H9 (cell line): Measurements from ENCODE around the gene ATXN10. TPM values are rescaled to one million over a fixed set of nuclear protein-coding genes. Genes with fewer than 3 reads are reported as not detected.

Source experiments
- DNase-seq: peaks from one replicate; pipeline ENCODE4 v3.0.0-alpha.2; 2017
- H2AFZ ChIP-seq: one replicate; pipeline ENCODE4 v1.6.1; 2013; ENCODE audit warnings: mild to moderate bottlenecking, low read length, control low read depth, moderate library complexity
- H2AK5ac ChIP-seq: 2 replicates; pipeline ENCODE4 v1.6.1; 2013; ENCODE audit warnings: low read length, control low read depth, mixed read lengths; ENCODE audit not compliant: insufficient read length
- H2BK120ac ChIP-seq: one replicate; pipeline ENCODE4 v1.6.1; 2013; ENCODE audit warnings: low read depth, mild to moderate bottlenecking, low read length, control low read depth, inconsistent platforms; ENCODE audit not compliant: poor library complexity, severe bottlenecking
- H2BK12ac ChIP-seq: 2 replicates; pipeline ENCODE4 v1.6.1; 2013; ENCODE audit warnings: low read length, control low read depth, mixed read lengths, low read depth; ENCODE audit not compliant: insufficient read length
- H2BK15ac ChIP-seq: 2 replicates; pipeline ENCODE4 v1.6.1; 2013; ENCODE audit warnings: low read depth, low read length, control low read depth
- H2BK20ac ChIP-seq: one replicate; pipeline ENCODE4 v1.6.1; 2013; ENCODE audit warnings: low read depth, mild to moderate bottlenecking, low read length, control low read depth, inconsistent platforms; ENCODE audit not compliant: poor library complexity, severe bottlenecking
- H2BK5ac ChIP-seq: 2 replicates; pipeline ENCODE4 v1.6.1; 2013; ENCODE audit warnings: low read length, control low read depth, mixed read lengths; ENCODE audit not compliant: insufficient read length
- H3K14ac ChIP-seq: 2 replicates; pipeline ENCODE4 v1.6.1; 2013; ENCODE audit warnings: low read length, control low read depth; ENCODE audit not compliant: insufficient read depth
- H3K18ac ChIP-seq: 2 replicates; pipeline ENCODE4 v1.6.1; 2013; ENCODE audit warnings: low read depth, mild to moderate bottlenecking, mixed read lengths, low read length, control low read depth; ENCODE audit not compliant: insufficient read length
- H3K23ac ChIP-seq: 2 replicates; pipeline ENCODE4 v1.6.1; 2013; ENCODE audit warnings: low read length, control low read depth, mixed read lengths, low read depth; ENCODE audit not compliant: insufficient read length
- H3K23me2 ChIP-seq: 2 replicates; pipeline ENCODE4 v1.6.1; 2013; ENCODE audit warnings: low read depth, mild to moderate bottlenecking, mixed read lengths, low read length, control low read depth; ENCODE audit not compliant: insufficient read length, poor library complexity, severe bottlenecking
- H3K27ac ChIP-seq: 2 replicates; pipeline ENCODE4 v1.5.1; 2013; ENCODE audit warnings: low read length, control low read depth, mixed read lengths, low read depth; ENCODE audit not compliant: insufficient read length
- H3K27me3 ChIP-seq: 2 replicates; pipeline ENCODE4 v1.6.1; 2013; ENCODE audit warnings: low read length, control low read depth, inconsistent platforms; ENCODE audit not compliant: insufficient read depth
- H3K4ac ChIP-seq: 2 replicates; pipeline ENCODE4 v1.6.1; 2013; ENCODE audit warnings: low read depth, mild to moderate bottlenecking, control low read depth, inconsistent platforms, low read length, moderate library complexity
- H3K4me1 ChIP-seq: 2 replicates; pipeline ENCODE4 v1.6.1; 2013; ENCODE audit warnings: low read length, control low read depth, inconsistent platforms; ENCODE audit not compliant: insufficient read depth
- H3K4me2 ChIP-seq: 2 replicates; pipeline ENCODE4 v1.6.1; 2013; ENCODE audit warnings: low read length, control low read depth, mixed read lengths; ENCODE audit not compliant: insufficient read length, insufficient read depth
- H3K56ac ChIP-seq: 2 replicates; pipeline ENCODE4 v1.6.1; 2013; ENCODE audit warnings: low read depth, mild to moderate bottlenecking, mixed read lengths, low read length, control low read depth; ENCODE audit not compliant: insufficient read length
- H3K79me1 ChIP-seq: 2 replicates; pipeline ENCODE4 v1.6.1; 2013; ENCODE audit warnings: low read depth, mild to moderate bottlenecking, moderate library complexity, low read length, control low read depth, inconsistent platforms; ENCODE audit not compliant: insufficient read depth, poor library complexity, severe bottlenecking
- H3K79me2 ChIP-seq: 2 replicates; pipeline ENCODE4 v1.6.1; 2013; ENCODE audit warnings: low read length, control low read depth, inconsistent platforms; ENCODE audit not compliant: insufficient read depth
- H3K9ac ChIP-seq: 2 replicates; pipeline ENCODE4 v1.6.1; 2013; ENCODE audit warnings: low read length, control low read depth, mixed read lengths; ENCODE audit not compliant: insufficient read length; ENCODE audit errors: extremely low read depth
- H3K9me3 ChIP-seq: one replicate; pipeline ENCODE4 v1.6.1; 2013; ENCODE audit warnings: low read depth, low read length, inconsistent platforms; ENCODE audit not compliant: control insufficient read depth
- H3T11ph ChIP-seq: one replicate; pipeline ENCODE4 v1.6.1; 2013; ENCODE audit warnings: mild to moderate bottlenecking, low read length, control low read depth, inconsistent platforms
- H4K20me1 ChIP-seq: one replicate; pipeline ENCODE4 v1.6.1; 2013; ENCODE audit not compliant: control insufficient read depth, insufficient read length, insufficient read depth
- H4K5ac ChIP-seq: 2 replicates; pipeline ENCODE4 v1.6.1; 2013; ENCODE audit warnings: low read depth, mild to moderate bottlenecking, mixed read lengths, low read length, control low read depth; ENCODE audit not compliant: insufficient read length
- H4K8ac ChIP-seq: replicated peaks from 2 replicates; pipeline ENCODE4 v1.6.1; 2013; ENCODE audit warnings: low read length, control low read depth, mixed read lengths, low read depth; ENCODE audit not compliant: insufficient read length
- H4K91ac ChIP-seq: 2 replicates; pipeline ENCODE4 v1.6.1; 2013; ENCODE audit warnings: low read depth, mild to moderate bottlenecking, moderate library complexity, mixed read lengths, low read length, control low read depth; ENCODE audit not compliant: insufficient read length
- H3K27ac Mint-ChIP-seq, 3 experiments: 2 replicates in 2 of 3; 3 replicates in 1 of 3; pipeline ENCODE4 v1.8.0; 2020 to 2021; ENCODE audit warnings: mixed read lengths in 3 of 3, mild to moderate bottlenecking in 1 of 3, moderate library complexity in 1 of 3
- H3K27me3 Mint-ChIP-seq: 2 replicates; pipeline ENCODE4 v1.8.0; 2021; ENCODE audit warnings: low read depth, mild to moderate bottlenecking, moderate library complexity, mixed read lengths
- H3K36me3 Mint-ChIP-seq, 3 experiments: 2 replicates in 2 of 3; 3 replicates in 1 of 3; pipeline ENCODE4 v1.8.0; 2020 to 2021; ENCODE audit warnings: low read depth in 3 of 3, mixed read lengths in 3 of 3; ENCODE audit not compliant: insufficient read depth in 1 of 3
- H3K4me1 Mint-ChIP-seq, 2 experiments: 2 replicates each; pipeline ENCODE4 v1.8.0; 2020; ENCODE audit warnings: mixed read lengths in 2 of 2
- H3K4me3 Mint-ChIP-seq, 2 experiments: 2 replicates in 1 of 2; 3 replicates in 1 of 2; pipeline ENCODE4 v1.8.0; 2020 to 2021; ENCODE audit warnings: mild to moderate bottlenecking in 2 of 2, mixed read lengths in 2 of 2, moderate library complexity in 1 of 2
- H3K9me3 Mint-ChIP-seq, 2 experiments: 2 replicates in 1 of 2; 3 replicates in 1 of 2; pipeline ENCODE4 v1.8.0; 2020; ENCODE audit warnings: mild to moderate bottlenecking in 2 of 2, mixed read lengths in 2 of 2, moderate library complexity in 1 of 2
- WGBS: extraction: QIAGEN DNeasy Blood & Tissue Kit; methylation state at CpG from one replicate; pipeline ENCODE4 v1.1.7; 2013; ENCODE audit warnings: missing lambda C conversion rate, low lambda C conversion rate, mixed read lengths; ENCODE audit not compliant: insufficient read length; ENCODE audit errors: extremely low coverage; 5-methylcytosine and 5-hydroxymethylcytosine counted together
- total RNA-seq: library from RNA; stranded (reverse); gene quantifications from 2 replicates; pipeline ENCODE4 v1.2.1, GENCODE V29; 2021
- TF ChIP-seq, protein P1 (sequence below): fragments of 200-600 bp; sonication (generic); conservative IDR thresholded peaks from 3 replicates; pipeline ENCODE4 v1.8.0; 2021; ENCODE audit warnings: antibody characterized with exemption, mild to moderate bottlenecking

Gene ATXN10
- total RNA-seq, 1 experiment from 2014 or later = 210 TPM

DNA sequence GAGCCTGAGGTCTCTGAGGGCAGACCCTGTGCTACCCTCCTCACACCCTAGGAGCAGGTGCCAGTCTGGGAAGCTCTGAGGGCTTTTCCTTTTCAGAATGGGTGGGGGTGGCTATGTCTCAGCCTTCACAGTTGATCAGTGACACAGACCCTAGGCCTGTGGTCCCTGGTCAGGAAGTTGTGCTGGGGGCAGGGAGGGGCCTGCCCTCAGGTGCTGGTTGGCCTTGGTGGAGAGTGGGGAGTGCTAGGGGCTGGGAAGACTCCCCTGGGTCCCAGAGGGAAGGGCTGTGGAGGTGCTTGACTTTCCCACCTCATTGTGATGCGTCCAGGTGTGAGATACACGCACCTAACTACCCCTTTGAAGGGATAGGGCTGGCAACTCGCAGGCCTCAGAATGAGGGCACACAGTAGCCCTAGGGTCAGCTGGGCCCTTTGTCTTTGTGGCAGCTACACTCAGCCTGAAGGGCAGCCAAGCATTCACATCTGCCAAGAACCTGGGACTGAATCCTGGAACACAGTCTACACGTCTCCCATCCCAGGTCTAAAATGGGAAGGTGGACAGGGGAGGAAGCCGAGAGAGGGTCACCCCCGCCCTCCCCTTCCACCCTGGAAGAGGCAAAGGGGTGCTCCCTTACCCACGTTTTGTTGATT lies 31.2 kb upstream of the ATXN10 start:
- H3K27me3 Mint-ChIP-seq = peaks cover 47% of the 10 kb centered on the region

More for the DNA sequence above, 31.2 kb upstream of the ATXN10 start:
- no peak for DNase-seq
- H4K8ac ChIP-seq = no peak overlapping the region
- no peak overlapping the region for H3K27ac ChIP-seq
- H3K79me2 ChIP-seq = no peaks in the 10 kb centered on the region
- no peak overlapping the region for H3K4ac ChIP-seq
- WGBS = no CpG with 5 or more reads among the region's 7 CpGs
- Mint-ChIP-seq H3K27ac (no peak overlapping the region), H3K9me3 (no peaks in the 10 kb centered on the region), H3K36me3 (no peaks in the 10 kb centered on the region), H3K4me1 (peaks cover 29 to 32% of the 10 kb centered on the region in 2 experiments), H3K4me3 (no peak overlapping the region)
- TF ChIP-seq, protein P1, sequence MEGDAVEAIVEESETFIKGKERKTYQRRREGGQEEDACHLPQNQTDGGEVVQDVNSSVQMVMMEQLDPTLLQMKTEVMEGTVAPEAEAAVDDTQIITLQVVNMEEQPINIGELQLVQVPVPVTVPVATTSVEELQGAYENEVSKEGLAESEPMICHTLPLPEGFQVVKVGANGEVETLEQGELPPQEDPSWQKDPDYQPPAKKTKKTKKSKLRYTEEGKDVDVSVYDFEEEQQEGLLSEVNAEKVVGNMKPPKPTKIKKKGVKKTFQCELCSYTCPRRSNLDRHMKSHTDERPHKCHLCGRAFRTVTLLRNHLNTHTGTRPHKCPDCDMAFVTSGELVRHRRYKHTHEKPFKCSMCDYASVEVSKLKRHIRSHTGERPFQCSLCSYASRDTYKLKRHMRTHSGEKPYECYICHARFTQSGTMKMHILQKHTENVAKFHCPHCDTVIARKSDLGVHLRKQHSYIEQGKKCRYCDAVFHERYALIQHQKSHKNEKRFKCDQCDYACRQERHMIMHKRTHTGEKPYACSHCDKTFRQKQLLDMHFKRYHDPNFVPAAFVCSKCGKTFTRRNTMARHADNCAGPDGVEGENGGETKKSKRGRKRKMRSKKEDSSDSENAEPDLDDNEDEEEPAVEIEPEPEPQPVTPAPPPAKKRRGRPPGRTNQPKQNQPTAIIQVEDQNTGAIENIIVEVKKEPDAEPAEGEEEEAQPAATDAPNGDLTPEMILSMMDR = no peak
- H3K14ac ChIP-seq = no peak overlapping the region
- H3K4me1 ChIP-seq = no peaks in the 10 kb centered on the region; the same call in 1 of the 2 replicates
- no peak overlapping the region for H3K9ac ChIP-seq
- H2AFZ ChIP-seq = no peak overlapping the region
- no peak overlapping the region for H2BK12ac ChIP-seq
- H2BK20ac ChIP-seq = no peak overlapping the region
- H3K9me3 ChIP-seq = no peaks in the 10 kb centered on the region
- H4K20me1 ChIP-seq = no peaks in the 10 kb centered on the region
- H2BK5ac ChIP-seq = no peak overlapping the region
- H3T11ph ChIP-seq = no peak overlapping the region
- H2BK120ac ChIP-seq = no peak overlapping the region
- no peak overlapping the region for H3K56ac ChIP-seq
- H3K79me1 ChIP-seq = no peaks in the 10 kb centered on the region
- no peak overlapping the region for H4K91ac ChIP-seq
- H3K23me2 ChIP-seq = no peaks in the 10 kb centered on the region
- no peak overlapping the region for H3K23ac ChIP-seq
- no peak overlapping the region for H3K18ac ChIP-seq
- H3K27me3 ChIP-seq = no peaks in the 10 kb centered on the region; the same call in 1 of the 2 replicates
- H4K5ac ChIP-seq = no peak overlapping the region
- no peak overlapping the region for H3K4me2 ChIP-seq
- H2BK15ac ChIP-seq = no peak overlapping the region
- H2AK5ac ChIP-seq = no peak overlapping the region
